ENCODE results near the gene CLDN24. TPM values are rescaled to one million over a fixed set of nuclear protein-coding genes. Genes with fewer than 3 reads are reported as not detected.

Gene CLDN24
- total RNA-seq, 1 donor from 2014 or later, result not detected

DNA sequence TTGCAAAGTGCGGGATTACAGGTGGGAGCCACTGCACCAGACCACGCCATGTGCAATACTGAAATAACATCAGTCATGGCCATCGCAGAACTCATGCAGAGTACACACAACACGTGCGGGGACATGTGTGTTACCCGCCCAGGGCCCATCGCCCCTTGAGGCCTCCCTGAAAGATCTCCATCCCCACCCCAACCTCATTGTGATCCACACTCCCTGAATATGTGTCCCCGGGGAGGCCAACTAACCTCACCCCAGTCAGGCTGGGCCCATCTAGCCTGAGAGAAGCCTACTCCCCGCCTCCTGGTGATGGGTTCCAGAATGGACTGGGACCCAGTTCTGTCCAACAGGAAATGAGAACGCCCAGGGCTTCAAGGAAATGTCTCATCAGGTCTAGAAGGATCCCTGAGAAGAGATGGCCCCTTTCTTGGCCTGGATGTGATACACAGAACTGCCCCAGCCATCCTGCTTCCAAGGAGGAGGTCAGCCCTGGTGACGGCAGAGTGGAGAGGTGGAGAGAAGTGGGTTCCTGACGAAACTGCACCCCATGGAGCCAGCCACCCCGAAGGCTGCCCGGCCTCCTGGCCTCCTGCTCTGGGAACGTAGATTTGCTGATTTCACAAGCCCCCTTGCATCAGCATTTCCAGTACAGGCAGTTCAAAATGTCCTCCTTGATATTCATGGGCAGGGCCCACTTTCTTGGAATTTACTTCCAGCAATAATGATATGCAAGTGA is 22.5 kb upstream of the CLDN24 start:
- H3K4me3 ChIP-seq (ENCODE audit: low read depth, low read length), result no peak overlapping the region
- TF ChIP-seq, protein P1, sequence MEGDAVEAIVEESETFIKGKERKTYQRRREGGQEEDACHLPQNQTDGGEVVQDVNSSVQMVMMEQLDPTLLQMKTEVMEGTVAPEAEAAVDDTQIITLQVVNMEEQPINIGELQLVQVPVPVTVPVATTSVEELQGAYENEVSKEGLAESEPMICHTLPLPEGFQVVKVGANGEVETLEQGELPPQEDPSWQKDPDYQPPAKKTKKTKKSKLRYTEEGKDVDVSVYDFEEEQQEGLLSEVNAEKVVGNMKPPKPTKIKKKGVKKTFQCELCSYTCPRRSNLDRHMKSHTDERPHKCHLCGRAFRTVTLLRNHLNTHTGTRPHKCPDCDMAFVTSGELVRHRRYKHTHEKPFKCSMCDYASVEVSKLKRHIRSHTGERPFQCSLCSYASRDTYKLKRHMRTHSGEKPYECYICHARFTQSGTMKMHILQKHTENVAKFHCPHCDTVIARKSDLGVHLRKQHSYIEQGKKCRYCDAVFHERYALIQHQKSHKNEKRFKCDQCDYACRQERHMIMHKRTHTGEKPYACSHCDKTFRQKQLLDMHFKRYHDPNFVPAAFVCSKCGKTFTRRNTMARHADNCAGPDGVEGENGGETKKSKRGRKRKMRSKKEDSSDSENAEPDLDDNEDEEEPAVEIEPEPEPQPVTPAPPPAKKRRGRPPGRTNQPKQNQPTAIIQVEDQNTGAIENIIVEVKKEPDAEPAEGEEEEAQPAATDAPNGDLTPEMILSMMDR (IDR thresholded peaks at IDR 0.05; ENCODE audit: insufficient read depth, low read length, poor library complexity, severe bottlenecking), result no peak
- no peak for DNase-seq (ENCODE audit: low read depth)
- H3K27me3 ChIP-seq (ENCODE audit: control insufficient read depth, insufficient read depth, low read length), result no peaks in the 10 kb centered on the region
- no peaks in the 10 kb centered on the region for H3K36me3 ChIP-seq (ENCODE audit: control insufficient read depth, insufficient read depth, low read length)

DNA sequence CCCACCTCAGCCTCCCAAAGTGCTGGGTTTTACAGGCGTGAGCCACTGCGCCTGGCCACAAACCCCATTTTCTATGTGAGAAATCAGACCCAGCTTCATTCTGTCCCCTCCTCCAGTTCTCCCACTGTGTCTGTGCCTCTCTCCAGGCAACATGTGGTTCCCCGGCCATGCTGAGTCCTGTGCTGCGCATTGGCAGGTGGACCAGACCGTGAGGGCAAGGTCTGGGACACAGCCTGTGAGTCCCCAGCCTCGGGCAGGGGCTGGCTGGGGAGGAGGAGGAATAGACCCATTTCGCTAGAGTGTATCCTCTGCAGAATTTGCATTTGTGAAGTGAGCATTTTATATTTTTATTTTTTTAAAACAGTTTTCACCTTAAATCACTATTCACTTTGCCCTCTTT is 21.5 kb upstream of the CLDN24 start:
- TF ChIP-seq, protein P1 (IDR thresholded peaks at IDR 0.05; ENCODE audit: insufficient read depth, low read length, poor library complexity, severe bottlenecking), result no peak
- no peaks in the 10 kb centered on the region for H3K36me3 ChIP-seq (ENCODE audit: control insufficient read depth, insufficient read depth, low read length)
- DNase-seq (ENCODE audit: low read depth), result no peak

GRCh38 chr4:183342541-183343533 is 20.6 kb upstream of the CLDN24 start:
- DNase-seq (ENCODE audit: low read depth), result no peak
- no peaks in the 10 kb centered on the region for H3K36me3 ChIP-seq (ENCODE audit: control insufficient read depth, insufficient read depth, low read length)
- H3K27me3 ChIP-seq (ENCODE audit: control insufficient read depth, insufficient read depth, low read length), result no peaks in the 10 kb centered on the region
- TF ChIP-seq, protein P1 (IDR thresholded peaks at IDR 0.05; ENCODE audit: insufficient read depth, low read length, poor library complexity, severe bottlenecking), result no peak
- no peak overlapping the region for H3K4me3 ChIP-seq (ENCODE audit: low read depth, low read length)

More for the DNA sequence above, 21.5 kb upstream of the CLDN24 start:
- H3K27me3 ChIP-seq (ENCODE audit: control insufficient read depth, insufficient read depth, low read length), result no peaks in the 10 kb centered on the region
- H3K4me3 ChIP-seq (ENCODE audit: low read depth, low read length), result no peak overlapping the region

GRCh38 chr4:183337833-183338232 is 15.6 kb upstream of the CLDN24 start:
- TF ChIP-seq, protein P1 (IDR thresholded peaks at IDR 0.05; ENCODE audit: insufficient read depth, low read length, poor library complexity, severe bottlenecking), result no peak
- no peaks in the 10 kb centered on the region for H3K36me3 ChIP-seq (ENCODE audit: control insufficient read depth, insufficient read depth, low read length)
- H3K27me3 ChIP-seq (ENCODE audit: control insufficient read depth, insufficient read depth, low read length), result no peaks in the 10 kb centered on the region
- no peak overlapping the region for H3K4me3 ChIP-seq (ENCODE audit: low read depth, low read length)
- no peak for DNase-seq (ENCODE audit: low read depth)

- TF ChIP-seq, protein P1 (IDR thresholded peaks at IDR 0.05; ENCODE audit: insufficient read depth, low read length, poor library complexity, severe bottlenecking), result no peak
- no peaks in the 10 kb centered on the region for H3K27me3 ChIP-seq (ENCODE audit: control insufficient read depth, insufficient read depth, low read length)
- no peak overlapping the region for H3K4me3 ChIP-seq (ENCODE audit: low read depth, low read length)
- no peak for DNase-seq (ENCODE audit: low read depth)
- H3K36me3 ChIP-seq (ENCODE audit: control insufficient read depth, insufficient read depth, low read length), result no peaks in the 10 kb centered on the region
Observed at GRCh38 chr4:183337349-183337748, 15.1 kb upstream of the CLDN24 start.
